ENCODE results near the gene DOCK7. TPM values are rescaled to one million over a fixed set of nuclear protein-coding genes. Genes with fewer than 3 reads are reported as not detected.
A peak's percentile ranks its signal among the peaks of the same experiment; 100 is the strongest.

Gene DOCK7, protein sequence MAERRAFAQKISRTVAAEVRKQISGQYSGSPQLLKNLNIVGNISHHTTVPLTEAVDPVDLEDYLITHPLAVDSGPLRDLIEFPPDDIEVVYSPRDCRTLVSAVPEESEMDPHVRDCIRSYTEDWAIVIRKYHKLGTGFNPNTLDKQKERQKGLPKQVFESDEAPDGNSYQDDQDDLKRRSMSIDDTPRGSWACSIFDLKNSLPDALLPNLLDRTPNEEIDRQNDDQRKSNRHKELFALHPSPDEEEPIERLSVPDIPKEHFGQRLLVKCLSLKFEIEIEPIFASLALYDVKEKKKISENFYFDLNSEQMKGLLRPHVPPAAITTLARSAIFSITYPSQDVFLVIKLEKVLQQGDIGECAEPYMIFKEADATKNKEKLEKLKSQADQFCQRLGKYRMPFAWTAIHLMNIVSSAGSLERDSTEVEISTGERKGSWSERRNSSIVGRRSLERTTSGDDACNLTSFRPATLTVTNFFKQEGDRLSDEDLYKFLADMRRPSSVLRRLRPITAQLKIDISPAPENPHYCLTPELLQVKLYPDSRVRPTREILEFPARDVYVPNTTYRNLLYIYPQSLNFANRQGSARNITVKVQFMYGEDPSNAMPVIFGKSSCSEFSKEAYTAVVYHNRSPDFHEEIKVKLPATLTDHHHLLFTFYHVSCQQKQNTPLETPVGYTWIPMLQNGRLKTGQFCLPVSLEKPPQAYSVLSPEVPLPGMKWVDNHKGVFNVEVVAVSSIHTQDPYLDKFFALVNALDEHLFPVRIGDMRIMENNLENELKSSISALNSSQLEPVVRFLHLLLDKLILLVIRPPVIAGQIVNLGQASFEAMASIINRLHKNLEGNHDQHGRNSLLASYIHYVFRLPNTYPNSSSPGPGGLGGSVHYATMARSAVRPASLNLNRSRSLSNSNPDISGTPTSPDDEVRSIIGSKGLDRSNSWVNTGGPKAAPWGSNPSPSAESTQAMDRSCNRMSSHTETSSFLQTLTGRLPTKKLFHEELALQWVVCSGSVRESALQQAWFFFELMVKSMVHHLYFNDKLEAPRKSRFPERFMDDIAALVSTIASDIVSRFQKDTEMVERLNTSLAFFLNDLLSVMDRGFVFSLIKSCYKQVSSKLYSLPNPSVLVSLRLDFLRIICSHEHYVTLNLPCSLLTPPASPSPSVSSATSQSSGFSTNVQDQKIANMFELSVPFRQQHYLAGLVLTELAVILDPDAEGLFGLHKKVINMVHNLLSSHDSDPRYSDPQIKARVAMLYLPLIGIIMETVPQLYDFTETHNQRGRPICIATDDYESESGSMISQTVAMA (N-terminal part only)
- 20.8 and 37.5 TPM in 2 replicates for total RNA-seq

DNA sequence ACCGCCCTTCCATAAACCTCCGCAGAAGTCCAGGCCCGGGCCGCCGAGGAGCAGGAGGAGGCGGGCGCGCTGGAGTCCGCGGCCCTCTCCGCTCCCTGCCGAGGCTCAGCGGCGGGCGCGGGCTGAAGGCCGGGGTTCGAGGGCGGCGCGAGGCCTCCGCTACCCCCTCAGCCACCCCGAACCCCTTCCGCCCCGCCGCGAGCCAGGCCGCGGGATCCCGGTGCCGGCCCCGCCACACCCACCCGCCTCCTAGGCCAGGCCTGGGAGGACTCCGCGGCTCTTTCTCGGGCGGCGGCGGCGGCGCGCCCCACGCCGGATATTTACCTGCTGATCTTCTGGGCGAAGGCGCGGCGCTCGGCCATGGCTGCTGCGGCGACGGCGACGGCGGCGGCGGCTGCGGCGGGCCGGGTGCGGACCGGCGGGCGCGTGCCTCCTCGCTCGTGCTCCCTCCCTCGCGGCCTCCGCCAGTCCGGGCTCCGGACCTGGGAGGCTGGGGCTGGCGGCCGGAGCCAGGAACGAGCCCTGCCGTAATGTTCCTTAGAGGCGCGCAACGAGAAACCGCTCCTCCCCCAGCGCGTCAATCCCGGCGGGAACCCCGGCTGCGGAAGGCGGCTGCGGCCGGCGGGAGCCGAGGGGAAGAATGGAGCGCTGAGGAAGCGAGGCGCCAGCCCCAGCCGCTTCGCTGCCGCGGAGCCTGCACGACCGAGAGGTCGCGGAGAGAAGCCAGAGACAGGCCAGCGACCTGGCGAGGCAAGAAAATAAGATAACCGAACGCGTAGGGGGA, at the start of gene DOCK7:
Gene DOCK7 (minus strand): TSS at position 484 of the 784 bp plus-strand sequence. CDS start 122 bp downstream, at position 362.
- H3K36me3 ChIP-seq (ENCODE audit: control insufficient read depth, insufficient read depth, low read length): no peaks in the 10 kb centered on the region
- peak within 1 kb of the TSS; percentile 71 for H3K4me3 ChIP-seq (ENCODE audit: low read depth, low read length)
- peak; percentile 6 for TF ChIP-seq CTCF (IDR thresholded peaks at IDR 0.05; ENCODE audit: insufficient read depth, low read length, severe bottlenecking)
- no peaks in the 10 kb centered on the region for H3K27me3 ChIP-seq (ENCODE audit: control insufficient read depth, insufficient read depth, low read length)
- no peak for FAIRE-seq
- DNase-seq (ENCODE audit: low read depth): peak; percentile 44

- H3K4me3 ChIP-seq (ENCODE audit: low read depth, low read length): no peak overlapping the region
- H3K27me3 ChIP-seq (ENCODE audit: control insufficient read depth, insufficient read depth, low read length): no peaks in the 10 kb centered on the region
- DNase-seq (ENCODE audit: low read depth) (peak; percentile 47), FAIRE-seq (no peak)
- TF ChIP-seq CTCF (IDR thresholded peaks at IDR 0.05; ENCODE audit: insufficient read depth, low read length, severe bottlenecking): no peak
- no peaks in the 10 kb centered on the region for H3K36me3 ChIP-seq (ENCODE audit: control insufficient read depth, insufficient read depth, low read length)
These were observed 47.4 kb upstream of the DOCK7 start for GRCh38 chr1:62735491-62736171.

- no peak for DNase-seq (ENCODE audit: low read depth)
These were observed 44.1 kb upstream of the DOCK7 start for GRCh38 chr1:62732331-62732730.

GRCh38 chr1:62728963-62729362, 40.8 kb upstream of the DOCK7 start:
- TF ChIP-seq CTCF (IDR thresholded peaks at IDR 0.05; ENCODE audit: insufficient read depth, low read length, severe bottlenecking): no peak
- H3K4me3 ChIP-seq (ENCODE audit: low read depth, low read length): no peak overlapping the region
- no peaks in the 10 kb centered on the region for H3K27me3 ChIP-seq (ENCODE audit: control insufficient read depth, insufficient read depth, low read length)
- no peaks in the 10 kb centered on the region for H3K36me3 ChIP-seq (ENCODE audit: control insufficient read depth, insufficient read depth, low read length)
- no peak for DNase-seq (ENCODE audit: low read depth)
- no peak for FAIRE-seq

More at GRCh38 chr1:62732331-62732730, 44.1 kb upstream of the DOCK7 start:
- no peaks in the 10 kb centered on the region for H3K36me3 ChIP-seq (ENCODE audit: control insufficient read depth, insufficient read depth, low read length)
- TF ChIP-seq CTCF (IDR thresholded peaks at IDR 0.05; ENCODE audit: insufficient read depth, low read length, severe bottlenecking): no peak
- no peaks in the 10 kb centered on the region for H3K27me3 ChIP-seq (ENCODE audit: control insufficient read depth, insufficient read depth, low read length)
- H3K4me3 ChIP-seq (ENCODE audit: low read depth, low read length): no peak overlapping the region
- no peak for FAIRE-seq
